ENCODE measurements around the gene CALY. TPM values are rescaled to one million over a fixed set of nuclear protein-coding genes. Genes with fewer than 3 reads are reported as not detected.

The CALY gene
- total RNA-seq, 1 experiment from 2014 or later, result not detected

GRCh38 chr10:133344236-133344635 is 7.5 kb upstream of the CALY start:
- Mint-ChIP-seq H3K9me3 (ENCODE audit: unreplicated experiment) (peaks cover 9% of the 10 kb centered on the region), H3K27me3 (ENCODE audit: insufficient read depth, unreplicated experiment) (no peaks in the 10 kb centered on the region), H3K36me3 (ENCODE audit: insufficient read depth, unreplicated experiment) (peaks cover 34% of the 10 kb centered on the region), H3K27ac (ENCODE audit: unreplicated experiment) (no peak overlapping the region), H3K4me3 (ENCODE audit: unreplicated experiment) (no peak overlapping the region), H3K4me1 (ENCODE audit: low read depth, unreplicated experiment) (peaks cover 18% of the 10 kb centered on the region)
- ChIA-PET POLR2A (no interaction called here), CTCF (interaction anchor here (0.8 kb wide), 1 partner anchor 13 kb away, joined by 3 read pairs; the partner anchor contains the start of gene FUOM)
- Histone ChIP-seq H3K36me3 (ENCODE audit: control insufficient read depth, insufficient read depth, low read length) (no peaks in the 10 kb centered on the region), H3K27me3 (replicated peaks; ENCODE audit: control insufficient read depth, insufficient read depth, low read length) (no peaks in the 10 kb centered on the region), H3K4me1 (peaks cover 36% of the 10 kb centered on the region), H3K4me3 (ENCODE audit: low read depth, low read length) (no peak overlapping the region), H3K9me3 (peaks cover 15% of the 10 kb centered on the region; the same call in 1 of the 2 replicates)
- intact Hi-C loops (cut with micrococcal nuclease; ENCODE audit: unreplicated experiment), result no loop called here
- BruUV-seq (replicated peaks), result no TSS peak
- no peak for TF ChIP-seq CTCF (IDR thresholded peaks at IDR 0.05; ENCODE audit: insufficient read depth in 1 of 2, low read depth in 1 of 2, low read length in 1 of 2, severe bottlenecking in 1 of 2, unreplicated experiment in 1 of 2)
- DNase-seq, result no peak

GRCh38 chr10:133343558-133343957 is 6.9 kb upstream of the CALY start:
- Histone ChIP-seq H3K36me3 (ENCODE audit: control insufficient read depth, insufficient read depth, low read length) (no peaks in the 10 kb centered on the region), H3K4me3 (ENCODE audit: low read depth, low read length) (no peak overlapping the region), H3K4me1 (peaks cover 29% of the 10 kb centered on the region), H3K27me3 (replicated peaks; ENCODE audit: control insufficient read depth, insufficient read depth, low read length) (no peaks in the 10 kb centered on the region), H3K9me3 (peaks cover 19% of the 10 kb centered on the region; the same call in 1 of the 2 replicates)
- BruUV-seq (replicated peaks), result no TSS peak
- H3K4me3 Mint-ChIP-seq (ENCODE audit: unreplicated experiment), result no peak overlapping the region
- no peak for TF ChIP-seq CTCF (IDR thresholded peaks at IDR 0.05; ENCODE audit: insufficient read depth in 1 of 2, low read depth in 1 of 2, low read length in 1 of 2, severe bottlenecking in 1 of 2, unreplicated experiment in 1 of 2)
- peaks cover 13% of the 10 kb centered on the region for H3K4me1 Mint-ChIP-seq (ENCODE audit: low read depth, unreplicated experiment)
- ChIA-PET POLR2A (interaction anchor here (0.6 kb wide), 2 partner anchors 19 to 69 kb away, joined by 3 to 5 read pairs; no protein-coding TSS in a partner anchor), CTCF (no interaction called here)
- no peak overlapping the region for H3K27ac Mint-ChIP-seq (ENCODE audit: unreplicated experiment)
- intact Hi-C loops (cut with micrococcal nuclease; ENCODE audit: unreplicated experiment), result no loop called here
- peaks cover 28% of the 10 kb centered on the region for H3K36me3 Mint-ChIP-seq (ENCODE audit: insufficient read depth, unreplicated experiment)
- H3K9me3 Mint-ChIP-seq (ENCODE audit: unreplicated experiment), result peaks cover 9% of the 10 kb centered on the region
- H3K27me3 Mint-ChIP-seq (ENCODE audit: insufficient read depth, unreplicated experiment), result no peaks in the 10 kb centered on the region
- no peak for DNase-seq

- Histone ChIP-seq H3K27me3 (replicated peaks; ENCODE audit: control insufficient read depth, insufficient read depth, low read length) (no peaks in the 10 kb centered on the region), H3K9me3 (peaks cover 25% of the 10 kb centered on the region; the same call in 1 of the 2 replicates), H3K36me3 (ENCODE audit: control insufficient read depth, insufficient read depth, low read length) (no peaks in the 10 kb centered on the region), H3K4me1 (peaks cover 23% of the 10 kb centered on the region), H3K4me3 (ENCODE audit: low read depth, low read length) (no peak overlapping the region)
- Mint-ChIP-seq H3K9me3 (ENCODE audit: unreplicated experiment) (peaks cover 9% of the 10 kb centered on the region), H3K4me3 (ENCODE audit: unreplicated experiment) (no peak overlapping the region), H3K27ac (ENCODE audit: unreplicated experiment) (no peak overlapping the region), H3K4me1 (ENCODE audit: low read depth, unreplicated experiment) (peaks cover 13% of the 10 kb centered on the region), H3K27me3 (ENCODE audit: insufficient read depth, unreplicated experiment) (no peaks in the 10 kb centered on the region), H3K36me3 (ENCODE audit: insufficient read depth, unreplicated experiment) (peaks cover 22% of the 10 kb centered on the region)
- ChIA-PET CTCF (no interaction called here), POLR2A (no interaction called here)
- BruUV-seq (replicated peaks), result no TSS peak
- intact Hi-C loops (cut with micrococcal nuclease; ENCODE audit: unreplicated experiment), result no loop called here
- DNase-seq, result no peak
- no peak for TF ChIP-seq CTCF (IDR thresholded peaks at IDR 0.05; ENCODE audit: insufficient read depth in 1 of 2, low read depth in 1 of 2, low read length in 1 of 2, severe bottlenecking in 1 of 2, unreplicated experiment in 1 of 2)
Measured at GRCh38 chr10:133342942-133343341, 6.2 kb upstream of the CALY start.

Data from Caco-2 (cell line).